Activated CD4-positive, alpha-beta T cell treated with anti-CD3 and anti-CD28 coated beads, Interleukin-2, amount 50 U/mL, for 48 hours (primary cell): ENCODE results near the gene LDB3.
A peak's percentile ranks its signal among the peaks of the same experiment; 100 is the strongest.
"Not testable (repeated sequence)": the region's sequence is repeated elsewhere in the genome, so short reads cannot be mapped to it uniquely, and the experiment has no call there.

Experiments used
- DNase-seq, 2 experiments: peaks; one replicate each; pipeline ENCODE4 v3.0.0-alpha.2; 2020

Gene LDB3, protein sequence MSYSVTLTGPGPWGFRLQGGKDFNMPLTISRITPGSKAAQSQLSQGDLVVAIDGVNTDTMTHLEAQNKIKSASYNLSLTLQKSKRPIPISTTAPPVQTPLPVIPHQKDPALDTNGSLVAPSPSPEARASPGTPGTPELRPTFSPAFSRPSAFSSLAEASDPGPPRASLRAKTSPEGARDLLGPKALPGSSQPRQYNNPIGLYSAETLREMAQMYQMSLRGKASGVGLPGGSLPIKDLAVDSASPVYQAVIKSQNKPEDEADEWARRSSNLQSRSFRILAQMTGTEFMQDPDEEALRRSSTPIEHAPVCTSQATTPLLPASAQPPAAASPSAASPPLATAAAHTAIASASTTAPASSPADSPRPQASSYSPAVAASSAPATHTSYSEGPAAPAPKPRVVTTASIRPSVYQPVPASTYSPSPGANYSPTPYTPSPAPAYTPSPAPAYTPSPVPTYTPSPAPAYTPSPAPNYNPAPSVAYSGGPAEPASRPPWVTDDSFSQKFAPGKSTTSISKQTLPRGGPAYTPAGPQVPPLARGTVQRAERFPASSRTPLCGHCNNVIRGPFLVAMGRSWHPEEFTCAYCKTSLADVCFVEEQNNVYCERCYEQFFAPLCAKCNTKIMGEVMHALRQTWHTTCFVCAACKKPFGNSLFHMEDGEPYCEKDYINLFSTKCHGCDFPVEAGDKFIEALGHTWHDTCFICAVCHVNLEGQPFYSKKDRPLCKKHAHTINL

DNA sequence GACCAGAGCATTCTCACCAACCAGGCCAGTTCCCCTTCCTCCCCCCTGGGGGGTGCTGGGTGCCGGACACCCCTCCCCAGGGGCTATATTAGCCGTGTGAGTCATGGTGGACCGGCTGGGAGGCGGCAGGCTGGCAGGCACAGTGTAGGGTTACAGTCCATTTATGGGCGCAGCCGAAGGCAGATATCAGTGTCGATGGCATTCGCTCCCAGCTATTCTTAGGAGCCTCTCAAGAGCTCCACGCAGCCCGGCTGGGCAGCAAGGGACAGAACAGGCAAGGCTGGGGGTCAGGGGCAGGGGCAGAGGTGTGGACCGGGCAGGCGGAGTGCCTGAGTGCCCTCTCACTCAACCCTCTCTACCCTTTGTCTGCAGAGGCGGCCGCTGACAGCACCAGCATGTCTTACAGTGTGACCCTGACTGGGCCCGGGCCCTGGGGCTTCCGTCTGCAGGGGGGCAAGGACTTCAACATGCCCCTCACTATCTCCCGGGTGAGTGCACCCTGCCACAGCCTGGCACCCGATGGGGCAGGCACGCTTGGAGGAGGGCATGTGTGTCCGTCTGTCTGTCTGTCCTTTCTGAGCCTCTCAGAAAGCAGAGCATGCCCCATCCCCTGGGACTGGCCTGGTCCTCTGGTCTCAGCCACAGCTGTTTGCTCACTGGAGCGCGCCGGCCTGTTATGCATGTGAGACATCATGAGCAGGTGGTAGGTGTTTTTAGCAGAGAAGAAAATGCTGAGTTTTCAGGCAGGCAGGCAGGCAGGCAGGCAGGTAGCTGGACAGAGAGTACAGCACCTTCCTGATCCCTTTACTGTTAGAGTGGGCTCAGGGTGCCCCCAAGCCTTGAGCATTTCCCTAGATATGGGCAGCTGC lies at the start of gene LDB3:
Gene LDB3 (plus strand): TSS at position 215 of the 869 bp plus-strand sequence. CDS start 181 bp downstream, at position 396.
- DNase-seq = no peak

DNA sequence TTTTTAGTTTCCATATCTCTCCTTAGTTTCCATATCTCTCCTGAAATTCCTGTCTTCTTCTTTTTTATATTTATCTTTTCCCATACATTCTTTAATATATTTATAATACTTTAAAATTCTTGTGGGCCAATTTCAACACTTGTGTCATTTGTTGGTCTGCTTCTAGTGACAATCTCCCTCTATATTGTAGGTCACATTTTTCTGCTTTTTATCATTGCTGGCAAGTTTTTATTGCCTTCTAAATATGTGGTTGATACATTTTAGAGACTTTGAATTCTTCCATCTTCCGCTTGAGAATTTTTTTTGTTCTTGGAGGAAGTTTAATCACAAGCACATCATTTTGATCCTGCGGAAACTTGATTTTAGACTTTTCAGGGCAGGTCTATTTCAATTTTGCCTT lies 40.0 kb upstream of the LDB3 start:
- no peak for DNase-seq

DNA sequence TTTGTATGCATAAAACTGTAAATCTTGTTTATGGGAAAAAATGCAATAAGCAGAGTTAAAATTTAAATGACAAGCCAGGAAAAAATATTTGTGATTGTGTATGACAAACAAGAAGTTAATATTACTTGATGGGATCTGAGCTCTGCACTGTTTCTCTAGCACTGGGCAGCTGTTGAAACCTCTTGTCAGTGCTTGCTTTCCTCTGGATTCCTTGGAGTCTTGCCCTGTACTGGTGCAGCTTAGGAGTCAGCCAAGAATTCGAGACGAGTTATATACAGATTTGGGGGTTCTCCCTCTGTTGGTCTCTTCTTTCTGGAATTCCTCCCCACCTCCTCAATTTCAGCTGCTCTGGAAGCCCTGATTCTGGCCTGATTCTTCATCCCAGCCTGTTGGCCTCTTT lies 38.2 kb upstream of the LDB3 start:
- DNase-seq = no peak

DNA sequence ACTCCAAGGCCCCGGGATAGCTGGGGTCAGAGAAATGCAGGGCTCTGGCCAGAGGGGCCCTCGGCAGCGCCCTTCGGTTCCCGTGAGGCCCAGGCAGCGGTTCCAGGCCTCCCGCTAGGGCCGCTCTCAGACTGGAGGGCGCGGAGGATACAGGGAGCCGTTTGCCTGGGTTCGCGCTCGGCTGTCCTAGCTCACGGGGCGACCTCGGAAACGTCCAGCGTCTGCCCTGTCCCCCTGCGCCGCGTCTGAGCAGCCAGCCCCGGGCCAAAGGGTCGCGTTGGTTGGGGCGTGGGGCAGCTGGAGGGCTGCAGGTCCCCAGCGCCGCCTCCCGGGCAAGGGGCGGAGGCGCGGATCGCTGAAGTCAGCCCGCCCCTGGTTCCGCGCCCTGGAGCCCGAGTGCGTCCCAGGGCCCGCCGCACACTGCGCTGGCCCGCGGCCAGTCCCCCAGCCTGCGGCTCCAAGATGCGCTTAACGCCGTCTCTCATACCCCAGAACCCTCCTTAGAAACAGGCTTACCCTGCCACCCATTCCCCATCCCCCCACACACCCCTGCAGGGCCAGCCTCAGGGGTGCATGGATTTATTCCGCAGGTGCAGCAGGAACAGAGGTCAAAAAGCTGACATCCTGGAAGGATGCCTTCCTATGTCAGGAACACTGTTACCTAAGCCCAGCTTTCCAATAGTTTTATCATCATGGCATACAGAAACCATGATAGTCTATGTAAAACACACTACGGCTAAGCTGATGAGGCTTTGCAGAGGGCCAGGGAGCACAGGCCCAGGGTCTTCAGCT lies 36.1 kb upstream of the LDB3 start:
- no peak for DNase-seq

DNA sequence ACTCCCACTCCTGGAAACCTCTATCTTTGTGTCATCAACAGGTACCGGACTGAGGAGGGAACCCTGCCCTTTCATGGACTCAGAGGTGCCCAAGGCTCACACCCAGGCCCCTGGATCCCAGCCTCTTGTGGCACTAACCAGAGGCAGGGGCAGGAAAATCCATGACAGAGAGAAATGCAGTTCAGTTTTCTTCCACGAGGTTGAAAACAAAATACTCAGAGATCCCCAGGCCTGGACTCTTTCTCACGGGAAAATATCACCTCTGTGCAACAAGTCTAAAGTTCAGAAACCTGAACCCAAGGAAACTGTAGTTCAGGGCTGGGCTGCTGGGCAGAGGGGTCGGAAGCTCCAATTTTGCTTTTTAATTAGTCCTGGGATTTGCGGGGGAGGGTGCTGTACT lies 35.4 kb upstream of the LDB3 start:
- DNase-seq = no peak

DNA sequence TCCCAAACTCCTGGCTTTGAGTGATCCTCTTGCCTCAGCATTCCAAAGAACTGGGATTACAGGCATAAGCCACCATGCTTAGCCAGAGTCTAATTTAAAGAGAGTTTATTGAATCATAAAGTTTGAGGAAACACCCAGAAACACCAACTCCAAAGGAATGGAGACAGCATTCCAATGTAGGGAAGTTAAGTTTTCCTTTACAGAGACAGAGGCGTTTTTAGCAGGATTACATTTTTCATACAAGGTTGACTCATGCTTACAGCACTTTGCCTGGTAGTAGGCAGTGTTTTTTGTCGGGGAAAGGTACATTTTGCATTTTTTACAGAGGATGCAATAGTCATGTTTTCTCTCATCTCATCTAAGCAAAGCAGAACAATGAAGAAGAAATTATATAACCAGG lies 32.9 kb upstream of the LDB3 start:
- no peak for DNase-seq

DNA sequence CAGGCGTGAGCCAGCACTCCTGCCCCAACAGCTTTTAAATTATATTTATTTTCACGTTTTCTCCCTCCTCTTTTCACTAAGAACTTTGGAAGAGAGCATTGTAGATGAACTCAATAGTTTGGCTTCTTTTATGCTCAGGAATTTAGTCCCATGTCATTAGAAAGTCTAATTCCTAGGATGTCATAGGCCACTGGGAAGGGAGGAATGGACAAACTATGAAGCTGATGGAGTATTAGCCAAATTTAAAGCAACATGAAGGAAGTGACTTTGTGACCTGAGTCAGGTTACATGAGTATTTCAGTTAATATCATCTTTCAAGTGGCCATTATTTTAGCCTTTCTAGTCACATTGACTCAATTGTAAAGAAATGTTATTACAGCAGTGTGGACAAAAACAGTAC lies 32.0 kb upstream of the LDB3 start:
- DNase-seq = no peak

DNA sequence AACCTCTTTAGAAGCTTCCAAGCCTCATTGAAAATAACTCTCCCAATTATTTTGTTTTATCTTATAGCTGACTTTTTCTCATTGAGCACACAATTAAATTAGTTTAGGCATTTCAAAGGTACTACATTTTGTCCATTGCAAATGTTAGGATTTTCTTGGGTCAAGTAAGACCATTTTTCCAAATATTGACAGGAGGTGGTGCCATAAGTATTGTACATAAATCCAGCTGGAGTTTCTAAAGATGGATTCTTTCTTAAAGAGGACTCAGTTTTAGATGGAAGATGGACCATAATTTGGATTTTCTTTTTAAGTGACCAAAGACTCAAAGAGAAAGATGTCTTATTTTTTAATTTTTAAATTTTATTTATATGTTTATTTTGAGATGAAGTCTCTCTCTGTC lies 26.3 kb upstream of the LDB3 start:
- no peak for DNase-seq

DNA sequence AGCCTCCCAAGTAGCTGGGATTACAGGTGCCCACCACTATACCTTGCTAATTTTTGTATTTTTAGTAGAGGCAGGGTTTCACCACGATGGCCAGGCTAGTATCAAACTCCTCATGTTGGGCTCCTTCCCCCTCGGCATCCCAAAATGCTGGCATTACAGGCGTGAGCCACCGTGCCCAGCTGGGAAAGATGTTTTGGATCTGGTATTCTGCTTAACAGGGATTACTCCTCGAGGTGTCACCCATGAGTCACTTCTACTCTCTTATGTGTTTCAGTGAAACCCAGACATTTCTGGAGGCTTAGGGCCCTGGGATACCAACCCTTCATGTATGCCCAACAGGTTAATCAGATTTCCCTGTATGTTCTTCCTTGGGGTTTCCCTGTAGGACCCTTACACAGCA lies 25.8 kb upstream of the LDB3 start:
- DNase-seq = no peak

DNA sequence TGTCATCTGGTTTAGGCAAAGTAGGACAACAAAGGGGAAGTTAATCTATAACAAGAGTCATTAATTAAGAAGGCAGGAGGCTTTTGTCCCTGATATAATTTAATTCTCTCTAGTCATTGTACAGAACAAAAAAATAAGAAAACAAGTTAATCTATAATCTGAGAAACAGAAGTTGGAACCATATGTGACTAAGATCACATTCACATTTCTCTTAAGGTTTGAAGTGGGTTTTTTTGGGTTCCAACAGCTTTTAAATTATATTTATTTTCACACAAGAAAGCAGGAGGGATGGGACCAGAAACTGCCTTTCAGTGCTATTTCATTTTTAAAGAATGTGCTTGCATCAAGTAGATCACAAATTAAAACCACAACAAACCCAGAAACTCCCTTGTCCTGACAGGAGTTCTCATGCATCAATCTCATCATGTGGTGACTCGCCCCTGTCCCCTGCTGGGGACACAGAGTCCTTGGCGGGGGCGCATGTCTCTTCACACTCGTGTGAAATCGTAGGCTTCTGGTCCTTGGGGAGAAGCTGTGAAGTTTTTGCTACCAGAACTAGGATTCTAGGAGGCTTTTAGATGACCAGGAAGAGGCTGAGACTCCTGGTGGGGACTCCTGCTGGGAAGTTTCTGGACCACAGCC lies 24.0 kb upstream of the LDB3 start:
- peak; percentile 7 to 22 for DNase-seq

DNA sequence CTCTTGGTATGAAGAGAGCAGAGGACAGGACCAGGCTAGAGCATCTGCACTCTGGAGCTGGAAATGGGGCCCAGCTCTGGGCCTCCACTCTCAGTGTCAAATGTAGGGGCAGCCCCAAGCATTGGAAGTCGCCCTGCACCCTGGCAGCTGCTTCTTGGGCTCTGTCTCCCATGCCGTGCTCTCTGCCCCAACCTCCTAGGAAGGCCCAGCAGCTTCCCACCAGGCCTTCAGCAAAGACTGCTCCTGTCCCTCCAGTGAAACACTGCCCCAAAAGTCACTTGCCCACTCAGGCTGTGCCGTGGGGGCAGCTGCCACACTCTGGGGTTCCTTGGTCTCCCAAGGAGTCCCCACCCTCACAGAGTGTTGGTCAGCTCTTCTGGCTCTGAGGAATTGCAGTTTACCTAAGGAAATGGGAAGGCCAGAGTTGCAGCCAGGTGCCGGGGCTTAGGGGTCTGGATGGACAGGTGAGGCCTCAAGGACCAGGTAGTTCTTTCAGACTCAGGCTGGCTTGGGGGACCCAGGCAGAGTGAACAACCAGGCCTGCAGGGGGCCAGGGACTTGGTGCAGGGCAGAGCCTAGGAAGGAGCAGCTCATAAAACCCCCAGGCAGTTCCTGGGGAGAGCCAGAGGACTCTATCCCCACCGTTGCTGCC lies 23.4 kb upstream of the LDB3 start:
- no peak for DNase-seq

DNA sequence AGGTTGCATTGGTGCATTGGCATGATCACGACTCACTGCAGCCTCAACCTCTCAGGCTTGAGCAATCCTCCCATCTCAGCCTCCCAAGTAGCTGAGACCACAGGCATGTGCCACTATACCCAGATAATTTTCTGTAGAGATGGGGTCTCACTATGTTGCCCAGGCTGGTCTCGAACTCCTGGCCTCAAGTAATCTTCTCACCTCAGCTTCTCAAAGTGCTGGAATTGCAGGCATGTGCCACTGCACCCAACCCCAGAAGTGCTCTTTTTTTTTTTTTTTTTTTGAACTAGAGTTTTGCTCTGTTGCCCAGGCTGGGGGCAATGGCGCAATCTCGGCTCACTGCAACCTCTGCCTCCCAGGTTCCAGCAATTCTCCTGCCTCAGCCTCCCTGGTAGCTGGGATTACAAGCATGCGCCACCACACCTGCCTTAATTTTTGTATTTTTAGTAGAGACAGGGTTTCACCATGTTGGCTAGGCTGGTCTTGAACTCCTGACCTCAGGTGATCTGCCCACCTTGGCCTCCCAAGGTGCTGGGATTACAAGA lies 22.6 kb upstream of the LDB3 start:
- DNase-seq = not testable (repeated sequence)

DNA sequence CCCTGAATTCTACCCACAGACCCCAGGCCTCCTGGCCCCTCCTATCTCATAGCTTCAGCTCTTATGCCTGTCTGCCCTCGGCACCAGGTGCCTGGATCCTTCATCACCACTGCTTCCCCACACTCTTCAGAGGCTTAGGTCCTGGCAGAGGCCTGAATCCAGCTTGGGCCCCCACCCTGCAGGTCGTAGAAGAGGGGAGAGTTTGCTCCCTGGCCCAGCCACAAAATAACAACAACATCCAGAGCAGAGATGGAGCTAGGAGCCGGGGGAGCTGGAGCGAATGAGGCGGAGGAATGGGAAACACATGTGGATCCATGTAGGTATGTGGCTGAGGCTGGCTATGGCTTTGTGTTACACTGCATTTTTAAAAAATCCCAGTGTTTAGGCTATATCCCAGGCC lies 21.8 kb upstream of the LDB3 start:
- no peak for DNase-seq

DNA sequence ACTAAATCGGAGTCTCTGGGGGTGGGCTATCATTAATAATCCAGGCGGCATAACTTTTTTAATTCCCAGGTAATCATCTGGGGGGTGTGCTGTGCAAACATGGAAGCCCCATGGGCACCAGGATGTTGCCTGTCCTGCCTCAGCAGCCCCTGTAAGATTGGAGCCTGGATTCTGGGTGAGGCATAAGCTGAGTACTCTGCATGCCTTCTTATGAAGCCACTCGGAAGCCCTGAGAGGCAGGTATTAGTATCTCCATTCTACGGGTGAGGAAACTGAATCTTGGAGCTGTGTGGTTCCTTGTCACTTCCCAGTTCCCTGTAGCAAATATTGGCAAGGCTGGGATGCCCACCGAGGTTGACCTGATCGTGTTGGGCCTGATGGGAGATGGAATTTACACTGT lies 21.4 kb upstream of the LDB3 start:
- DNase-seq = no peak

DNA sequence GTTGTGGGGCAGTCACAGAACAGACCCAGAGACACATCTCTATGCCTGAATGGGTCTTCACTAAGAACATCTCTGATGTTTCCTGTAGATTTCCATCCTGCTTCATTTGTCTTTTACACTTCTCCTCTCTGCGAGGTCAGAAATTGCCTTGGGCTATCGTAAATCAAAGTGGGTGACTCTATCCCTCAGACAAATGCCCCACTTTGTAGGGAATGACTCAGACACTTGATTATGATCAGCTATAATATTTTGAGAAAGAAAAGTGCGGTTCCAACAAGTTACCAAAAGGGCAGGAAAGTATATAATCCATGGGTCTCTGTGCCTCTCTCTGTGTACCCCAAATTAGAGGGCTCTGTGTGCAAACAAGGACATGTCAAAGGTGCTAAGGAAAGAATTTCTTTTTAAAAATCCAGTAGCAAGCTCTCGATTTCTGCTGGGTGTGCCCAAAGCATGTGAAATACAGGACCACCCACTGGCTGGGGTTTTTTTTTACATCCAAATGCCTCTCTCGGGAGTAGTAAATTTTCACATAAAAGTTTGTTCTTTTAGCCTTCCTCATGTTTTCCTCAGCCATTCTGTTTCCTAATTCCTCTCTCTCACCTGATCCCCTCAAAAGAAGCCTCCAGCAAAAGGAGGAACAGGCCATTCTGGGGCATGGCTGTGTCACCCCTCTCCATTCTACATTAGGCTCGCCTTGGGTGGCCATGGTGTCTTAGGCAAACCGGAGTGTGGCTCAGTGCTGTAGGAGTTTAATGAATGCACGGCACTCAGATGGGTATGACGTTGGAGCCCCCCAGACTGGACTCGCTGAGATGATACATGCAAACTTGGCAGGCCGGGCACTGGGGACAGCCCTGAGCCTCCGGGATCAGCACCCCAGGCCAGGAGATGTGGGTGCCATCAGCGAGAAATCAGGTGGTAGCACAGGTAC lies 20.3 kb upstream of the LDB3 start:
- no peak for DNase-seq

DNA sequence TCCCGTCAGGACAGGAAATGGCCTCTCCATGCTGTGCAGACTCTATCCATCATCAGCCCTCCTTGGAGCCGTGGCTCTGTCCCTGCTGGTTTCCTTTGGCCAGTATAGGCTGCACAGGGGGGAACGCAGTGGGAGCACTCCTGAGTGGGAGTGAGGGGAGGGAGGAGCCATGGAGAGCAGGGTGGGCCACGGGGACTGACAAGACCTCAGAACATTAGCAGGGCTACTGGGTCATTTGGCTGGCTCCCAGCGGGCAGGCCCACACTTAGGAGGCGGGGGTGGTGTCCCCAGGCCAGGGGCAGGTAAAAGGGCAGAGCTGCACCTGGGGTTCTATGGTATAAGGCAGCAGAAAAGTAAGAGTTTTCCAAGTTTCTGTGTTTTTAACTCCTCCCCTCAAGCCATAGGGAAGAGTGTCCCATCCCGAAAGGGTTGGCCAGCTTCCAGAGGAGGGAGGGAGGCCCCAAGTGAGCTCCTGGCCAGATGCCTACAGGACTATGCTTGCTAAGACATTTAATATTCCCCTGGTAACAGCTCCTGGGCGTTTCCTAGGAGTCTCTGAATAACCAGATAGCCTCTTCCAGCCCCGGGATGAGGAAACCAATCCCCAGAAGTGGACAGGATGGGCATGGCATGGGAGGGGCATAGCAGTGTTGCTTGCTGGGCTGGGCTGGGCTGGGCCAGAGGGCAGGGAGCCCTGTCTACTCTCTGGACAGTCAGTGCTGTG lies 19.4 kb upstream of the LDB3 start:
- no peak for DNase-seq

DNA sequence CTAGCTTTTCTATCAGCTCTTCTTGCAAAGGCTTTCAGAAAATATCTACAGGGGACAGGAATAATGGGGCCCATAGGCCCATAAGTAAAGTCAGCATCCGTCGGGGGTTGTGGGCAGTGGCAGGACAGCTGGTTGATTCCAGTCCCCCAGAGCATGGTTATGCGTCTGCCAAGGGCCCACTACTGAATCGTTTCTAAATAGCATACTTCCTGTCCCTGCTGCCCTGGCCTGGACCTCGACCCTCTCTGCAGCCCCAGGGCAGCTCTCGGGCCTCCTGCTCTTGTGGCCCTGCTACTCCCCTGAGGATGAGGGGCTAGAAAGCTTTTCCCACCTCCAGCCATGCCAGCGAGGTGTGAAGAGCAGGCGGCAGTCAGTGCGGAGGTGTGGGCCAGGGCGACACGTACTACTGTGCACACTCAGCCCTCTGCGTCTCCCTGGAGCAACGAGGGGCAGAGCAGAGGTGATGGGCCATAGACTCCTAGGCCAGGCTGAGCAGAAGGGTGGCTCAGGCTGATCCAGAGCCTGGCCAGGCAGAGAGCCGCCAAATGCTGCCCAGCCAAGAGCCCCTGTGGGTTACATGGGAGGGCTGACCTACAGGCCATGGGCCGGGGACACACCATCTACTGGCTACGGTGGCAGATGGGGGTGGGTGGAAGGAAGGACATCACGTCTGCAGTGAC lies 18.7 kb upstream of the LDB3 start:
- DNase-seq = no peak

DNA sequence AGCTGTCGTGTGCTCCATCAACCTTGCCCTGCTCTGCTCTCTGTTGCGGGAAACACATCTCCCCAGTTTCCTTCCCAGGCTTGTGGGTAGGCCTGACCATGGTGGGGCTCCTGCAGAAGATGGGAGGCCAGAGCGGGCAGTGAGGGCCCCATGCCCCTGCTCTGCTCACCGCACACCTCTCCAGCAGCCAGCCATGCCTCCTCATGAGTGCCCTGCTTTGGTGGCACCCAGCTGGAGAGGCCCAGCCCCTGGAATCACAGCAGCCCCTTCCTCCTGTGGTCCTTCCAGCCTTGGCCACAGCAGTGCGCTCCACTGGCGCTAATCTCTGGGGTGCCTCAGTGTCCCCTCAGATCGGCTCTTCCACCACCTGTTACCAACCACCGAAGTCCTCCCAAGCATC lies 18.2 kb upstream of the LDB3 start:
- no peak for DNase-seq

DNA sequence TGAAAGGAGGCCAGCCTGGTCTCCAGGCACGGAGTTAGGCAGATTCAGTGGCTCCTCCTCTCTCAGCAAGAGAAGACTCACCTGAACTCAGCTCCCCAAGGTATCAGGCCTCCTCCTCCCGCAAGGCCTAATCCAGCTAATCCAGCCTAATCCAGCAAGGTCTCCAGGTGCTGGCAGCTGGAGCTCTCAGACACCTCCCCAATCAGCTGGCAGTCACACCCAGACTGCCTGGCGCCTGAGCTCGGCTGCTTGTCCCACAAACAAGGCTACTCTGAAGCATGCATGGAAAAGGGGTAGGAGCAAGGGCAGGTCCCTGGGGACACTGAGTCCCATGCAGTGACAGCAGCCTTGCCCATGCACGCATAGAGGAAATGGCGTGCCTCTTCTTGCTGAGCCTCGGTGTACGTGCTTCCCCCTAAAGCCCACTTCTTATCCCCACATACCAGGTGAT lies 17.3 kb upstream of the LDB3 start:
- DNase-seq = no peak
